GM12891 (cell line): ENCODE results near the gene BNIP5.
A peak's percentile ranks its signal among the peaks of the same experiment; 100 is the strongest.
"Not testable (repeated sequence)": the region's sequence is repeated elsewhere in the genome, so short reads cannot be mapped to it uniquely, and the experiment has no call there.

ENCODE experiments used
- DNase-seq: peaks from one replicate; pipeline ENCODE4 v3.0.0; 2011; ENCODE audit warnings: low spot score; ENCODE audit not compliant: insufficient read length
- FAIRE-seq: peaks from 2 replicates; lab custom pipeline; 2011; peaks lifted over from hg19 to GRCh38; lab: Jason Lieb, UNC
- PAX5 ChIP-seq: IDR thresholded peaks from 2 replicates; pipeline ENCODE4 v1.6.1; 2011; ENCODE audit warnings: low read length, moderate library complexity, mild to moderate bottlenecking; ENCODE audit not compliant: insufficient read depth, severe bottlenecking
- POLR2A ChIP-seq: IDR thresholded peaks from 2 replicates; pipeline ENCODE4 v1.6.1; 2011; ENCODE audit warnings: low read depth, low read length, control low read depth
- POLR2AphosphoS5 ChIP-seq: IDR thresholded peaks from 2 replicates; pipeline ENCODE4 v1.6.1; 2011; ENCODE audit warnings: low read depth, low read length, control low read depth
- POU2F2 ChIP-seq: IDR thresholded peaks from 2 replicates; pipeline ENCODE4 v1.6.1; 2011; ENCODE audit warnings: low read depth, mild to moderate bottlenecking, control low read depth, low read length, moderate library complexity
- SPI1 ChIP-seq: IDR thresholded peaks from 2 replicates; pipeline ENCODE4 v1.6.1; 2011; ENCODE audit warnings: low read depth, low read length, control low read depth
- TAF1 ChIP-seq: IDR thresholded peaks from 2 replicates; pipeline ENCODE4 v1.6.1; 2011; ENCODE audit warnings: low read depth, low read length, control low read depth

Gene BNIP5

GRCh38 chr6:36340618-36341454 is 4.1 kb upstream of the BNIP5 start:
- FAIRE-seq (peak; percentile 85), DNase-seq (peak; percentile 53)
- TF ChIP-seq POU2F2: no peak
- TF ChIP-seq SPI1: no peak
- no peak for TF ChIP-seq POLR2A
- TF ChIP-seq POLR2AphosphoS5: no peak
- no peak for TF ChIP-seq PAX5
- TF ChIP-seq TAF1: no peak

DNA sequence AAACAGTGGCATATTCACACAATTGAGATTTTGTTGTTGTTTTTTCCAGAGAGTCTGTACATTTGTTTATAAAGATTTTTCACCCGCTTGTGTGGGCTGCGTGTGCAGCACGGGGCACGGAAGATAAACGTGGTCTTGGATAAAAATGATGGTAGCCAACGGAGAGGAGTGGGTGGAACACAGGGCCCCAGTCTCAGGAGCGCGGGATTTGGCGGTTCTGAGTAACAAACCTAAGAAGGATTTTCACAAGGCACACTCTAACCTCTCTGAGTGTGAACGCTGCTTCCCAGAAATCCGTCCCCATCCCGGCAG is 3.6 kb upstream of the BNIP5 start:
- FAIRE-seq: no peak
- DNase-seq: no peak

GRCh38 chr6:36339146-36339545 is 2.5 kb upstream of the BNIP5 start:
- no peak for DNase-seq
- FAIRE-seq: peak; percentile 71
- TF ChIP-seq POLR2AphosphoS5: no peak
- TF ChIP-seq PAX5: no peak
- no peak for TF ChIP-seq SPI1
- no peak for TF ChIP-seq TAF1
- TF ChIP-seq POU2F2: no peak
- TF ChIP-seq POLR2A: no peak

More for the DNA sequence above, 3.6 kb upstream of the BNIP5 start:
- TF ChIP-seq POU2F2 (no peak), PAX5 (no peak), POLR2AphosphoS5 (no peak), SPI1 (no peak), POLR2A (no peak), TAF1 (no peak)

- not testable (repeated sequence) for FAIRE-seq, DNase-seq
These were observed 1.5 kb upstream of the BNIP5 start for GRCh38 chr6:36338223-36338622.

- no peak for TF ChIP-seq POLR2AphosphoS5
- TF ChIP-seq TAF1: no peak
- TF ChIP-seq POLR2A: no peak
- no peak for TF ChIP-seq SPI1
- no peak for TF ChIP-seq POU2F2
- no peak for TF ChIP-seq PAX5
- DNase-seq (no peak), FAIRE-seq (no peak)
These were observed 1.1 kb upstream of the BNIP5 start for GRCh38 chr6:36337814-36338213.

GRCh38 chr6:36336208-36336710 is 429 bp downstream of the BNIP5 start:
- no peak for DNase-seq
- FAIRE-seq: no peak
- TF ChIP-seq POU2F2 (no peak), POLR2AphosphoS5 (no peak), POLR2A (no peak), TAF1 (no peak), SPI1 (no peak), PAX5 (no peak)

- FAIRE-seq: no peak
These were observed 1.1 kb downstream of the BNIP5 start for GRCh38 chr6:36335465-36336207.

DNA sequence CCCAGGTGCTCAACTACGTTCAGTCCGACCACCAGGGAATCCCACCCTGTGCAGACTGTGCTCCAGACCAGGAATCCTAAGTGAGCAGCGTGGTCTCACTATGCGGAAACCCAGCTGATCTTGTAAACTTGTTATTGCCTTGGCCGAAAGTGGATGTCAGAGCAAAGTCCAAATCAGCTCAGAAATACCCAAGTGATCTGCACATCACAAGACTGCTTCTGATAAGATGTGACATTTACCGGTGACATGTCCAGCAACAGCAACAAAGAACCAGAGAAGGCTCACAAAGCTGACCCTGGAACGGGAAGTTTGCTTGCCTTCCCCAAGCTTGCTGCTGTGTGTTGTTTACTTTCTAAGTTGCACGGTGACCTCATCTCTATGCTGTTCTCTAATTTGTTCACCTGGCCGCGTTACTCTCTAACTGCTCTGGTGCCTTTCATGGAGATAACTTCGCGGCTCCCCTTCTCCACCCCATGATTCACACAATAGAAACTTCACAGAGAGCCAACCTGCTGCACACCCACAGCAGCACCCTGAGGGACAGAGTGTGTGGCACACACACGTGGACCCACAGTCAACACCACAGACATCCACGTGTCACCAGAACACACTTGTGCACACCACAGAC is 1.7 kb downstream of the BNIP5 start:
- DNase-seq: no peak
- TF ChIP-seq SPI1: no peak
- TF ChIP-seq PAX5: no peak
- no peak for TF ChIP-seq POU2F2
- TF ChIP-seq POLR2A: no peak
- no peak for TF ChIP-seq TAF1
- TF ChIP-seq POLR2AphosphoS5: no peak
- no peak for FAIRE-seq

More at GRCh38 chr6:36335465-36336207, 1.1 kb downstream of the BNIP5 start:
- DNase-seq: no peak
- TF ChIP-seq PAX5 (no peak), POU2F2 (no peak), POLR2AphosphoS5 (no peak), SPI1 (no peak), TAF1 (no peak), POLR2A (no peak)

DNA sequence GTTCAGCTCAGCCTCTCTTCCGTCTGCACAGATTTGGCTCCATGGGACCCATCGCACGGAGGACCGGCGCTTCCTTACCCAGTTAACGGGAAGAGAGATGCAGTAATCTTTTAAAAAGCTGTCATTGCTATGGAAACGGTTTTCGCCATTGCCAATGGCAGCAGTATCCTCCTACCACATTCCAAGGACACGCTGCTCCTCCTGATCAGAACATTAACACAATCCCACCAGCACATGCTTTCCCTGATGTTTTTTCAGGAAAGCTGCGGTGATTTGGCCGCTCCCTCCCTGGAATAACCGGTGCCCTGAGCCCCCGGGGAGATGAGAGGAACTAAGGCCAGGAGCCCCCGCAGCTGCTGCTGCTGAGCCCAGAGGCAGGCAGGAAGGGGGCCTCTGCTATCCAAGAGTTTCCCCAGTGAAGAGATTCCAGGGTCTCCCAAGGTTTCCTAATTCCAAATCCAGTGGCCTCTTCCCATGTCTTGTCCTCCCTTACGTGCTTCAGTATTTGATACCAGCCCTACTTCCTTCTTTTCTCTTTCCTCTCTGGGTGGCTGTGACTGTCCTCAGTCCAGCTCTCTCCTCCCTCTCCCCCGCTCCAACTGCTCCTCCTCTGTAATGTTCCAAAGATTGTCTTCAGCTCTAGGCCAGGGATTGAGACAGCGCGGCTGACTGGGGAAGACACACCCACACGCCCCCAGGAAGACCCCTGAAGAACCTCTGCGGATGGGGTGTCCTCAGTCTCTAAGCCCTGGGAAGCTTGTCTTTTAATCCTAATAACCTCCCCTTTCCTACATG is 2.6 kb downstream of the BNIP5 start:
- FAIRE-seq (no peak), DNase-seq (no peak)
- TF ChIP-seq POLR2AphosphoS5 (no peak), POU2F2 (no peak), TAF1 (no peak), PAX5 (no peak), SPI1 (no peak), POLR2A (no peak)
